CD4-positive, alpha-beta T cell treated with Interleukin-1 beta for 1 hour (primary cell): Measurements from ENCODE around the gene MMP7.

Experiments used
- DNase-seq, 2 donors: peaks; one replicate each; pipeline ENCODE4 v3.0.0-alpha.2; 2020 to 2022

MMP7 gene

GRCh38 chr11:102493524-102493923 is 37.0 kb downstream of the MMP7 start:
- DNase-seq, result no peak

GRCh38 chr11:102491969-102492368 is 38.6 kb downstream of the MMP7 start:
- no peak for DNase-seq

- DNase-seq, result no peak
Observed at GRCh38 chr11:102489186-102490145, 41.1 kb downstream of the MMP7 start.

GRCh38 chr11:102488208-102488607 is 42.3 kb downstream of the MMP7 start:
- no peak for DNase-seq

GRCh38 chr11:102487214-102487613 is 43.3 kb downstream of the MMP7 start:
- DNase-seq, result no peak

GRCh38 chr11:102486584-102486983 is 44.0 kb downstream of the MMP7 start:
- no peak for DNase-seq

- DNase-seq, result no peak
Observed at GRCh38 chr11:102485095-102485722, 45.3 kb downstream of the MMP7 start.

GRCh38 chr11:102482433-102482832 is 48.1 kb downstream of the MMP7 start:
- DNase-seq, result no peak

- no peak for DNase-seq
Observed at GRCh38 chr11:102479733-102480132, 50.8 kb downstream of the MMP7 start.

GRCh38 chr11:102478673-102479299 is 51.8 kb downstream of the MMP7 start:
- DNase-seq, result no peak

GRCh38 chr11:102476812-102477211 is 53.7 kb downstream of the MMP7 start:
- DNase-seq, result peak in 1 of 2 donors; percentile 18

GRCh38 chr11:102476069-102476468 is 54.5 kb downstream of the MMP7 start:
- DNase-seq, result no peak

GRCh38 chr11:102473543-102473942 is 57.0 kb downstream of the MMP7 start:
- no peak for DNase-seq

- DNase-seq, result no peak
Observed at GRCh38 chr11:102472127-102472526, 58.4 kb downstream of the MMP7 start.

GRCh38 chr11:102471474-102471873 is 59.1 kb downstream of the MMP7 start:
- DNase-seq, result no peak
